Measurements from ENCODE around the gene KIF2A.

The KIF2A gene

DNA sequence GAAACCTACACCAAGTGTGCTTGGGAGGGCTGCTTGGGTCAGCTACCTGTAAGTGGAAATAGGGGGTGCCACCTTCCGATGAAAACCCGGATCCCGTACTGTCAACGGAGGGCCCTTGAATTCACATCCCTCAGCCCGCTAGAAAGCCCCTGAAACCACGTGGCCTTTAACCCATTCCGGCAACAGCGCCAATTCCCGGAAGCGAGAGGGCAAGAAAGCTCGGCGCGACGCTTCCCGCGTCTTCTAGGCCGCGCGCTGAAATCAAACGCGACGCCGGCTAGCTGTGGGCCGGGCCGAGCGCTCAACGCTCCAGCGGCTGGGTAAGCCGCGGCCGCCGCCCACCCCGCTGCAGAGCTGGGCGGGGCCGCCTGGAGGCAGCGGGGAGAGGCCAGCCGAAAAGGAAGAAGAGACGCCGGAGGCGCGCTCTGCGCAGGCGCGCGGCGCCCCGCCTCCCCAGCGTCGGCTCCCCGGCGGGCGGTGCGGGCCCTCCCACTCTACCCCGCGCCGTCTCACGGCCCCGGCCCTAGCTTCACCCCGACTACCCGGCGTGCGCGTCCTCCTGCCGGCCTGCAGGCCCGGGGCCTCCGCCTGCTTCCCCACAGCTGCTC lies at the start of gene KIF2A:
KIF2A (plus strand) TSS at position 492 of the 608 bp plus-strand sequence. CDS start 267 bp downstream, outside the sequence.
- peak; percentile 97 for DNase-seq

DNA sequence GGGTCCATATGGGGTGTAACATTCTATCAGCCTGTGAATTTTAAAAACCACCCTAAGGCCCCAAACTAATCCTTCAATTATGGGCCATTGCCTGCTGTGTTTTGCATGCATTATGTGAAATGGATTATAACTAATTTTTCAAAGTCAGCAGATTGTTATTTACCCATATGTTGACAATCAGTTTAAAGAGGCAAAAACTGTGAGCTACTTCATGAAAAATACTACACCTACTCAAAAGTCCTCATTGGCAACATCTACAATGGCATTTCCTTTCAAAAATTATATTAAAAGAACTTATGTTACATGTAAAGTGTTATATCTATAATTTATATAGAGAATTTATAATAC lies 49.0 kb upstream of the KIF2A start:
- no peak for DNase-seq

DNA sequence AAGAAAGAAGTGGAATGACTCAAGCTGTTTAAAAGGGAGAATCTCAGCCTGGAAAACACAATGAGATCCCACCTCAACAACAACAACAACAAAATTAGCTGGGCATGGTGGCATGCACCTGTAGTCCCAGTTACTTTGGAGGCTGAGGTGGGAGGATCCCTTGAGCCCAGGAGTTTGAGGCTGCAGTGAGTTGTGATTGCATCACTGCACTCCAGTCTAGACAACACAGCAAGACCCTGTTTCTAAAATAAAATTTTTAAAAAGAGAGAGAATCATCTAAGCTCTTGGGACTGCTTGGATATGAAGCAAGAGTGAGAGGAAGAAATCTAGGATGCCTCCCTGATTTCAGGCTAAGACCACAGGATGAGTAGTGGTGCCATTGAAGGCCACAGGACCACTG lies 47.4 kb upstream of the KIF2A start:
- DNase-seq, result no peak

DNA sequence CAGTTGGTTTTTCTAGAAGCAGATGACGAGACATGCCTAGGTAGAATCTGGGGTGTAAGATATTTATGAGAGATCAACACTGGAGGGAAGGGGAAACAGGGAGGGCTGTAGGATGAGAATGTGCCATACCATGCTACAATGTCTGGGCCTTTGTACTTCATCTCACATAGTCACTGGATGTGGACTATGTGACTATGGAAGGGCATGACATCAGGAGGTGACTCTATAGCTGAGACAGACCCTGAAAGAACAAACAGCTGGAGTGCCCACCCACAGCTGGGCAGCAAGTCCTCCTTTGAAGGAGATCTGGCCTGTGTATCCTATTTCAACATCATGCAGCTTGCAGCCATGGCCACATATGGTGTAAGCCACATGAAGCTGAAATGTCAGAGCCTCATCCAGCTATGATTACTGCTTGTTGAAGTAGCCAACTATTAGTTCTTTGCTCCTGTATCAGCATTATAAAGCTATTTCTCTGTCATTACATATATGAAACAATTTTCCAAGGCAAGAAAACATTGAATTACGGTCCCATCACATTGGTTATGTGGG lies 46.2 kb upstream of the KIF2A start:
- DNase-seq, result no peak

DNA sequence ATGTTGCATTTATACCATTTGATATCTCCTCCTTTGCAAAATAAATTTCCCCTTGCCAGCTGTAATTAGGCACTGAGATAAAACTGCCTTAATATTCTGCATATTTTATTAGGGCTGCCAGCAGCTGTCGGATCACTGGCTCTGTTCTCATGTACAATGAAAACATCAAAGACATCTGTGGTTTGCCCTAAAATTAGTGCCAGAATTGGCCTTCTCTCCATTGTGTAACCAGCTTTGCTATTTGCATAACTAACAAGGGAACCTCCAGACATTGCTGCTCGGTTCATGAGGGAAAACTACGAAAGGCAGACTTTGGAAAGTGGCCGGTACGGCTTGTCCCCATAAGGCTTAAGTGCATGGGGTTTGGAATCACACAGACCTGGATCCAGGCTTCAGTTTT lies 45.5 kb upstream of the KIF2A start:
- DNase-seq, result no peak

DNA sequence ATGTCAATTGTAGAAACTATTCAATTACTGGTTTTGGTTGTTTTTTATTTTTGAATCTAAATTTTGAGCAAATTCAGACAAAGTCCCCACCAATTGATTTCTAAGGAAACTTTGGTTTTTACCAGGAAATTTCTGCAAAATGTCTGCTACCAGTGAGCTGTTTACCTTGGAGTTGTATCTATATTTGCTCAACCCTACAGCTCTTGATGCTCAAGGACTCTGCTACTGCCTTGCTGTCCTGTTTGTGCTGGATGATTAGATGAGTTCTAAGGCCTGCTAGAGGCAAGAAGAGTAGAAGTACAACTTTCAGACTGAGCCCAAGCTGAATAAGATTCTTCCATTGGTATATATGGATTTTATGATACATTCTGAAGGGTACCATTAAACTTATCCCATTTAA lies 42.6 kb upstream of the KIF2A start:
- DNase-seq, result no peak

DNA sequence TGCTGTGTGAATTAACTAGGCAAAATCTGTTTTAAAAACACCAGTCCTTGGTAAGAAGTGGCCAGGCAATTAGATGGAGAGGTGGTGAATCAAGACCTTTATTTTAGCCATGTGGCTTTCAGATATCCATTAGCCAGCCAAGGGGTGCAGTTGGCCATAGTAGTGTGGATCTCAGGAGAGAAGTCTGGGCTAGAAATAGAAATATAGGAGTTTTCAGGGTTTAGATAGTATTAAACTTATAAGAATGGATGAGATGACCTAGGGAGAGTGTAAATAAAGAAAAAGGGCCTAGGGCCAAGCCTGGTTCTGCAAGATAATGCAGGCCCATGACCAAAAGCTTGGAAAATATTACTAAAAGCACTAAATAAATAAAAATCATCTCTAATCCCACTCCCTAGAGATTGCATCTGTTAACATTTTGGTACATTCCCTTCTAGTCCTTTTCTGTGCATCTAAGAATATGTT lies 40.3 kb upstream of the KIF2A start:
- no peak for DNase-seq

DNA sequence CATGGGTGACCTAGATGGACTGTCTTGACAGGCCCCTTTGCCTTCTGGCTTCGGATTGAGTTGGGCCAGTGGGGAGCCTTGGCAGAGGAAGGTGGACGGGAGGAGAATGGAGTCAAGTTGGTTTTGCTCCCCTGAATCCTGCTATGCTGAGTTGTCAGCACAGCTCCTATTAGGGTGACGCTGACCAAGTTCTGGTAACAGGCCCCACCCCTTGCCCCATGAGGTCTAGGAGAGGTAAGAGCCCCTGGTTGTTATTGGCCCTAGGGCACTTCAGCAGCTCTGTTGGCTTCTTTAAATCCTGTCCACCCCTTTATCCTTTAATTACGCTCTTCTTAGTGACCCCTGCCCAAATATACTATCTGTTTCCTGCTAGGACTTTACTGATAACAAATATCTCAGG lies 39.4 kb upstream of the KIF2A start:
- no peak for DNase-seq

DNA sequence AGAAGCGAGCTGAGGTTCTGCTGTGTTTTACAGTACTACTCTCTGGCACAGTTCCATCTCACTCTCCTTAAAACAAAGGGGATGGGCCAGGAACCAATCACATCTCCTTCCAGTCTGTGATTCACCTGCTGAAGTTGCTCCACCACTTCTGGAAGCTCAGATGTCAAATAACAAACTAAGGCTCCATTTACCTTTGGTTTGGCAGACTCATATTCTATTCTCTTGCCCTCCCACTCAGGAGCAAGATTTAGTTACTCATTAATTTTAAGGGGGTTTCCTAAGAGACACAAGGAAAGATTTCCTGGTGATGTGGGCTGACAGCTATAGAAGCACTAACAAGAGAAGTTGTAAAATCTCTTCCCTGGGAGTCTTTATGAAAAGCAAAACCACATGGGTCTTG lies 37.8 kb upstream of the KIF2A start:
- DNase-seq, result no peak

DNA sequence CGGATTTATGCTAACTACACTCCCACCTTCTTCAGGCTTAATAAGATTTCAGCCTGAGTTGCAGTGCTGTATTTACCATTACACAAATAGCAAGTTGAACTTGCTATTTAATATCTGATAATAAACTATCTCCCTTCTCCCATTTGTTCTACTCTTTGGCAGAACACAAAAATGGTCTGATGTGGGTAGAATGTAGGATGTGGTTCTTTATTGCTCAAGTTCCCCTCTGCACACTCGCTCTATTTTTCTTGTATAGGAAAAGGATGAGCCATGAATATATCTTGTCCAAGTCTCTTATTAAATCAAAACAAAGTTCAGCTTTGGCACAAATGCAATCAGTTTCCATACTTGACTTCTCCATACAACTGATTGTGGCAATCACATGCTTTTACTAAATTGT lies 37.2 kb upstream of the KIF2A start:
- DNase-seq, result no peak

DNA sequence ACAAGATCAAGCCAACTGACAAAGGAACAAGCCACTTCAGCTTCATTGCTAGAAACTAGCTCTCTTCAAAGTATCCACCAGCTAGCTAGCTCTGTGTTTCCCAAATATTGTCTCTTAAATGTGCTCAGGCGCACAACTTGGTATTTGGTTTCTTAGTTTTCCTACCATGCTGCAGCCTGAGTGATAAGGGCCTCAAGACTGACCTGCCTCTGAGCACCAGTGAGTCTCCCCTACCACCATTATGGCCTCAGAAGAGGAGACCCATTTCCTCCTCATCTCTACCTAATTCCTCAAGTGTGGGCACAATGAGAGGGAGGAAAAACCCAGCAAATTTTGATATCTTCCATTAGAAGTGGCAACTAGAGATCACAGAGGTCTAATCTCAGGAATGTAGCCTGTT lies 34.6 kb upstream of the KIF2A start:
- peak; percentile 26 for DNase-seq

DNA sequence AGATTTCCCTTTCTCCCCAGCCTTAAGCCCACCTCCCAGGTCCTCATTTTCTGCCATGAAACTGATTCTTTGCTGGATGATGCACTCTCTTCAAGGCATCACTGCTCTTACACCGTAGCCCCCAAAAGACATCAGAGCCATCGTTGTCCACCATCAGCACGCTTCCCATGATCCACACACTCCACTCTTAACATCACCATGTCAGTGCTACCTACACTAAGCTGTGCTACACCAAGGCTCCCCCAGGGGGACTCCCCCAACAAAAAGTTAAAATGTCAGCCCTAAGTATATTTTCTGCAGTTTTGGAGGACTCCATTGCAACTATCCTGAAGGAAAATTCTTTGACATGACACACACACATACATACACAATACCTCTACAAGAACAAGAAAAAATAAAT lies 34.1 kb upstream of the KIF2A start:
- no peak for DNase-seq

DNA sequence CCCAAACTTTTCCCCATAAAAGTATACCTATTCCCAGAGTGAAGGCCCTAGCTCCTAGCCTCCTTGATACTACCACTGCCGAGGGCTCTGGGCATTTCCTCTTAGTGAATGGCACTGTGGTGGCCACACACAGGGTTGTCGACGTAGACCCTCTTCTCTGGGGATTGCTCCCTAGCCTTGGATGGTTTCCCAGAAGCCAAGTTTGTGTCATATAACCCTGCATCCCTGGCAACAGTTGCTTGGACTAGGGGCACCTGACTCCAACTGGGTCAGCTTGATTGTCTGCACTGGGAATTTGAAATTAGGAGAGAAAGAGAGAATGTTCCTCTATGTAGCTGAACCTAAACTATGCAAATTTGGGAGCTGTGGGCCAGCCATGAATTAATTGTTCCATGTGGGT lies 32.3 kb upstream of the KIF2A start:
- DNase-seq, result no peak

DNA sequence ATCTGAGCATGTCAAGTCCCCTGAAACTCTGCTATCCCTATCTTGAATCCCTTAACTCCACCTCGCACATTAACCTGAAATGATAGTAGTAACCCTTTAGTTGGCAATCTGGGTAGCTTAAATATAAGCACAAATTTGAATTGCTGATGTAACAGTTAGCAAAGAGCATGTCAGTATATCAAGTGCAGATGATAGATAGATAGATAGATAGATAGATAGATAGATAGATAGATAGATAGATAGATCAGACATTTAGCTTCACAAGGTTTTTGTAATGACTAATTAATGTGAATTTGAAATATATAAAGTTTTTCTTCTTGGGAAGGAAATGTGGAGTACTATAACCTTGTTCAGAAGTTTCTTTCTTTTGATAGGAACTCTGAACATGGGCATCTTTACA lies 30.4 kb upstream of the KIF2A start:
- DNase-seq, result no peak

DNA sequence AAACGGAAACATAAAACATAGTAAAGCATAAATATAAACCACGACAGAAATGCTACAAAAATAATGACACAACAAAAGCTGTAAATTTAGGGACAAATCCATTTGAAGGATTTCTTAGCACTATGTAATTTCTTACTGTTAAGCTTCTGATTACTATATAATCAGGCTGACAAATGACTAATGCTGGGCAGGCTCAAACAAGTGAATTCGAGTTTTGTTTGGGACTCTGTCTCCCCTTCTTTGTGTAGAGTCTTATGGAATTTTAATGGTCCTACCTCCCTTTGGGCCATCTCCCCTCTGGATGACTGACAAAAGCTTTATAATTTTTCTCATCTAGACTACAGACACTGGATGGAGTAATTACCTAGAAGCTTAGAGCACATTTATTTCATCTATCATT lies 24.6 kb upstream of the KIF2A start:
- no peak for DNase-seq

DNA sequence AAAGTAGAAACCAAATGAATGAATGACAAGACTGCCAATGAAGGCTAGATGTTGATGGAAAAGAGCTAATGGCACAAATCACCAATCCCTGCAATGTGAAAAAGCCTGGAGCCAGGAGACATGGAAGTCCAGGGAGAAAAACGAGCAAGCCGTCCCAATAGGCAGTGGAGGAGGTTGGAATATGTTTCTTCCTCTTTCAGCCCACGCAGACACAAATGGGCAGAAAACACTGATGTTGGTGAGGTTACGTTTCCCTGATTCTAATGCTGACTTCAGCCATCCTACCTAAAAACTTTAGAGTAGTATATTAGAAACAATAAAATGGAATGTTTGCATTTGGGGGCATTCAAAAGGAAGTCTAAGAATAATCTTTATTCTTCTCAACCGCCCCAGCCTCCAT lies 23.9 kb upstream of the KIF2A start:
- DNase-seq, result no peak

DNA sequence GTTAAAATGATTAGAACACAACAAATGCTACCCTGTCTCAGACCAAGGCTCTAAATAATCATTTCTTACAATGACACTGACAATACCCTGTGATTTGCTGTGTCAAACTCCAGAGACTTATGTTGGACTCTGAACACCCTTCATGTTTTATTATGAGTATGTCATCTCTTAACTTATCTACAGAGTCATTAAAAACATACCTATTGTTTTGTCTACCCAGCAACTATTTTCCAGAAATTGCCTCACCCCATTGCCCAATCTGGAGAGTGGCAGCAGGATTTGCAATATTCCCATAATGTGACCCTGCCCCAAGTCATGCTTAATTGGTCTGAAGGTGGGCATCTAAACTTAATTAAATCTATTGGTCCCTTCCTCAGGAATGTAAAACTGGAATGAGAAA lies 23.0 kb upstream of the KIF2A start:
- no peak for DNase-seq

DNA sequence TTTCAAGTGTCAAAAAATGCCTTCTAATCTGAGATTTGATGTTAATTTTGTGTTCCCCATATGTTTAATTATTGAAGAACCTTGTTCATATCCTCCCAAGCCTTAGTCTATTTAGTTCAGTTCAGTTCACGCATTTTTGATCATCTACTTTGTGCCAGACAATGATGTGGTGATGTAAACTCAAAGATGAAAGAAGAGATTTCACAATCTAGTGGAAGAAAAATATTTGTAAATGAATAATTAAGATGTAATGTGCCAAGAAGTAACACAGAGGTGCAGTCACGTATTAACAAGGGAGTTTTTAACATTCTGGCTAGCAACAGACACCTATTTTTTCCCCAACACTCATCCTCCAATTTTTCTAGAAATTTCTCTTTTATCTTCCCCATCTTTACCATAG lies 22.1 kb upstream of the KIF2A start:
- no peak for DNase-seq

DNA sequence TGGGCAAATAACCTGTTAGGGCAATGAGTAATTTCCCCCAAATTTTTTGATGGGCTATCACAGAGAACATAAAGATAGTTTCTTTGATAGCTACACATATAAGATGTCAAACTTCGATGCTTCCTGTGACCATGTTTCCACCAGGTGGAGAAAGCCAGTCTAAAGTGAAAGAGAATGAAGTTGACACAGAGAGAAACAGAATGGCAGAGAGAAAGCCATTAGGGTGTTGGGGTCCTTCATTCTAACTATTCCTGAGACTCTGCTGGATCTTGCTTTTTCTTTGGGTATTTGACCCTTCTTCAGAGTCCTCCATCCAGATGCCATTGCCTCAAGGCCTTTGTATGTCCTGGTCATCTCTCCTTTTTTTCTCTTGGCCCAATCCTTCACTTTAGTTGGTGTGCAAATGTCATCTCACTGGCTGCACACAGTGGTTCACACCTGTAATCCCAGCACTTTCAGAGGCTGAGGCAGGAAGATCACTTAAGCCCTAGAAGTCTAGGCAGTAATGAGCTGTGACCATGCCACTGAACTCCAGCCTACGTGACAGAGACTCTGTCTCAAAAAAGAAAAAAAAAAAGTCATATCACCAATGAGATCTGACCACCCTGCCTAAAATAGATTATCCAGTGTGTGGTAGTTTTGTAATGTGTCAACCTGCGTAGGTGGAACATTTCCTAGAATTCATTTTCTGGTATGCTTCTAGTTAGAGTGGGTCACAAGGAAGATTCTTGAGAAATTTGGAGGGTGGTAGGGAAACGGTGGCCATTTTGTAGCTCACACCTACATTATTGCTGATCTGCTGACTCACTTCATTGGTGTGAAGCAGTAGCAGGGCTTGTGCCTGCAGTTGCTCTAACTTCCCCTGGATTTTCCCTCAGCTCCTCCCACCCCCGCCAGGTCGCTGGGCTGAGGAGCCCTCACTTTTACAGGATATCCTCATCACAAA lies 20.8 kb upstream of the KIF2A start:
- peak; percentile 34 for DNase-seq

DNA sequence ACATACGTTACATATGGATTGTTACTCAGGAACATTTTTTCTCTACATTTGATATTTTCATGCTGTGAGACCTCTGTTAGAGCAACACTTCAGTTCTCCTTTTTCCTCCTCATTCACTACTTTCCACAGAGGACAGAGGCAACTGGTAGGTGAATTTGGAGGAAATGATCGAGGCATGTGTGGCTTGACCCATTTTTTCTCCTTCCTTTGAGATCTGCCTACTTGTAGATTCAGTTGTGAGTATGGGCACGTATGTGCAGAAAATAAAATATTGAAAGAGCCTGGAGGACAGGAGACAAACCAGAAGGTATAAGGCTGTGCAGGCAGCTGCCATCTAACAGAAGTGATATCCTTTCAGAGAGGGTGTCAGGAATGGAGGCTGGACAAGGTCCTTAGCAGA lies 19.2 kb upstream of the KIF2A start:
- DNase-seq, result no peak

DNA sequence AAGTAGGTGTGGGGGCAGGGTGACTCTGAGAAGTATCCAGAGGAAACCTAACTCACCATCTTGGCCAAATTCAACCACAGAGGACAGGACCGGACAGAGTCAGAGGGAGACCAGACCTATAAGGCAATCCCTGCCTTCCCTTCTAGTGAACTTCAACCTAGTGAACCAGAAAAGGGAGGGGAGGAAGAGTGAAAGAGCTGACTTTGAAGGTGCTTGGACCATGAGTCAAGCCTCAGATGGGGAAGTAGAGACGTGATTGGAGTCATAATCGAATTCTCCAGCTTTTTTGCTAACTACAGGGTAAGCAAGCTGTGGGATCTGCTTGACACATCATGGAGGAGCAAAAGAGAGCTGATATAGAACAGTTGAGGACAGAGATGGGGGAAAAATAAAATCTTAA lies 18.8 kb upstream of the KIF2A start:
- peak; percentile 28 for DNase-seq

DNA sequence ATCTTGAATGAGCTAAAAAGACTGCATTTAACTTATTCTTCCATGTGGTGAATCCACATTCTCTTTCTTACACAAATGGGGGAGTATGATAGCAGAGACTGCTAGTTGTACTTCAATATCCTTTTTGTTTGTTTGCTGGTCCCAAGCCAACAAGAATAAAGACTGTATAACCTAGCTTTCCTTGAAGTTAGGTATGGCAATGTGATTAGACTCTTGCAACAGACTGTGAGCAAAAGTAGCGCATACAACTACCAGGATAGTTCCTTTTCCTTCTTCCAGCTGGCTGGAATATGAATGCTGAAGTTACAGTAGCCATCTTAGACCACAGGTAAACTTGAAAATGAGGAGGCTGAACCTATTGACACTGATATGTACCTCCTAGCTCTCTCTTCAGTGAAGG lies 17.9 kb upstream of the KIF2A start:
- no peak for DNase-seq

DNA sequence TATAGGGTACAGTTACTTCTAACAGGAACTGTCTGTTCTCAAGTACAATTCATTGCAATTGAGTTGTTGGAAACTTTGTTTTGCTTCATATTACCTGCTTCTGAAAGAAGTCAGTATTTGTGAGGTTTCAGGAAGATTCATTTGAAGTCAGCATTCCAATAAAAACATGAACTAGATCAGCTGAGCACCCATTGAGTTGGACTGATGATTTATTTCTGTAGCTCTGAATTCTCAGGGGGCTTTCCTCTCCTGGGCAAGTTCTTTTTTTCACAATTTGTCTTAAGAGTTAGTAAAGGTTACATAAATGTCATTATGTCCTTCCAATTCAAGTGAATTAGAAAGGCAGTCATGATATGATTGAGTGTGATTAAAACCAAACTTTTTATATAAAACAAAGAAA lies 16.2 kb upstream of the KIF2A start:
- no peak for DNase-seq

DNA sequence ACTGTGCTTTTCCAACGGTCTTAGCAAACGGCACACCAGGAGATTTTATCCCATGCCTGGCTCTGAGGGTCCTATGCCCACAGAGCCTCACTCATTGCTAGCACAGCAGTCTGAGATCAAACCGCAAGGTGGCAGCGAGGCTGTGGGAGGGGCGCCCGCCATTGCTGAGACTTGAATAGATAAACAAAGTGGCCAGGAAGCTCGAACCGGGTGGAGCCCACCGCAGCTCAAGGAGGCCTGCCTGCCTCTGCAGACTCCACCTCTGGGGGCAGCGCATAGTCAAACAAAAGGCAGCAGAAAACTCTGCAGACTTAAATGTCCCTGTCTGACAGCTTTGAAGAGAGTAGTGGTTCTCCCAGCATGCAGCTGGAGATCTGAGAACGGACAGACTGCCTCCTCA lies 14.2 kb upstream of the KIF2A start:
- peak; percentile 74 for DNase-seq

Measured in OCI-M1 (cell line).